Hematopoietic multipotent progenitor cell treated with erythropoietin and hydrocortisone succinate and interleukin-3 and kit ligand, for 6 days (in vitro differentiated cells): ENCODE results near the gene ADD1.
"Not testable (repeated sequence)": the region's sequence is repeated elsewhere in the genome, so short reads cannot be mapped to it uniquely, and the experiment has no call there.

Experiments
- DNase-seq: peaks from one replicate; pipeline ENCODE4 v3.0.0-alpha.2; 2015

The ADD1 gene

DNA sequence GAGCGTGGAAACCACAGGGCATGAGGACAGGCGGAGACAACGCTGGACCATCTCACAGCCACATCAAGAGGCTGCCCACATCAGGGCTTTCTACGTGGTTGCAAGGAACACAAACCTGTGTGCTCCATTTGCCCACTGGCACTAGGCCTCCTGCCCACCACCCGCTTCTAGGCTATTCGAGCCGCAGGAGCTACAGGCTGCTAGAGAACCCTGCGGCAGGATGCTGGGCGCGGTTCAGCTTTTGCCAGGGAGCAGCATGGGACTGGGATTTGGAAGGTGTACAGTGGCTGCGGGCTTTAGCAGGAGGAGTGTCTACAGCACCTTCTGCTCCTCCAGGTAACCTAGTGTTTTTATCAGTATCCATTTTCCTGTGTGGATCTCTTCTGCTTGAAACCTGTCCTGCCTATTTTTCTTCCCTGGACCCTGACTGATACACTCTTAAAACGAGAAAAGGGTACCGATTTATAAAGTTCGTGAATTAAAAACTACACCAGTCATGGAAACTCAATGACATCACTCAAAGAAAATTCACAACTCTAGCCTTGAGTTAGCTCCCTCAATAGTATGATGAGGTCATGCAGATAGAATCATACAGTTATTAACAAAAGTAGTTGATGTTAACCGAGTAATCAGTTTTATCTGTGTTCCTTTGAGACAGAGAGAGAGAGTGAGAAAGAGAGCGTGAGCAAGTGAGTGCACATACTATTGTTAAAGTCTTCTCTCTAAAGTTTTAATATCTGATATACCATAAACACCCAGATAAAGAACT is 106.8 kb downstream of the ADD1 start:
- no peak for DNase-seq

GRCh38 chr4:2953496-2953895 is 109.9 kb downstream of the ADD1 start:
- DNase-seq: no peak

DNA sequence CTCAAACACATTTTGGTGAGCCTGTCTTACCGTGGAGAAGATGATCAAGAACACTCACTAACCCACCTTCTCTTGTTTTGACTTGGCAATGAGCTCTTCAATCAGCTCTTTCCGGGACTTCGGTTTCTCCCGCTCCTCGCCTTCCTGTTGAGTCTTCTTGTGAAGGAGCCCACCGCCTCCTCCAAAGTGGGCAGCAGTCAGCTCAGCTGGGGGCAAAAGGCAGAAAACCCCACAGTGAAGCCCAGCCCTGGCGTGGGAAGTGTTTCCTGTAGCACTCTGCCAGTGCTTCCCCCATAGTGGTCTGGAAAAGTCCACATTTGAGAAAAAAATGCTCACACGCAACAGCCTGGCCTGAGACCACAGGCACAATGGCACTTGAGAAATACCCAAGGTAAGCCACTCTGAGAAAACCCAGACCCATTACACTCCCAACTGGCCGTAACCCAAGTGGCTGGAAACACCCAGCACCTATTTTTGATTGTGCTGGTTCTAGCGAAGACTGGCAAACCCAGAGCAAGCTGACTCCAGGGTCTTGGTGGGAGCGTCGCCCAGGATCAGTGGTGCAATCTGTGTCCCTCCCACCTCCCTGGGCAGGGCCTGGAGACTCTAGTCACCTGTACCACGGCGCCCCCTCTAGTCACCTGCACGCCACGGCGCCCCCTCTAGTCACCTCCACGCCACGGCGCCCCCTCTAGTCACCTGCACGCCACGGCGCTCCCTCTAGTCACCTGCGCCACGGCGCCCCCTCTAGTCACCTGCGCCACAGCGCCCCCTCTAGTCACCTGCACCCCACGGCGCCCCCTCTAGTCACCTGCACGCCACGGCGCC is 110.9 kb downstream of the ADD1 start:
- peak; percentile 35 for DNase-seq

GRCh38 chr4:2955186-2956044 is 111.8 kb downstream of the ADD1 start:
- DNase-seq: not testable (repeated sequence)

DNA sequence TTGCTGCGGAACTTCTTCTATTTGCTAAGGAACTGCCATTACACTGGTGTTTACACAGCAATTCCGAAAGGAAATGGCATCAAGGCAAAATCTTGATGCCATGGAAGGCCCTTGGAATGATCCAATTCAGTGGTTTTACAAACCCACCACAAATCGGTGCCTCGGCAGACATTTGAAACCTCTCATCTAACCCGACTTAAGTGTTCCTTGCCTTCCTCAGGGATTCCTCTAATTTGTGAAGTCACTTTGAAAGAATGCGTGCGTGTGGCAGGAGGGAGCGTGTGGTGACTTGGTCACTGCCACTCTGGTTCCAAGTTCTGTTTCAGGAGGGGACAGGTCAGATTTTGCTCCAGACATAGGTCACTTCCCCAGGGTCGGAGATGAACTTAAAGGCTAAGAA is 114.8 kb downstream of the ADD1 start:
- no peak for DNase-seq

DNA sequence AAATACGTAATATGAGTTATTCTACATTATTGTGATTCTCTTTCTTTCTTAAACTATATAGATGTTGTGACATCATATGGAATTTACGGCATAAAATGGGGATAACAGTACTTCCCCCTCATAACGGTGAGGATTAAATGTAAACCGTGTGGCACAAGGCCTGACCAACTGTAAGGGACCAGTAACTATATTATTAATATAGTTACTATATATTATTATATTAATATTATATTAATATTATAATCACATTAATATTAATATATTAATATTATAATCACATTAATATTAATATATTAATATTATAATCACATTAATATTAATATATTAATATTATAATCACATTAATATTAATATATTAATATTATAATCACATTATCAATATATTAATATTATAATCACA is 116.8 kb downstream of the ADD1 start:
- DNase-seq: not testable (repeated sequence)

GRCh38 chr4:2961421-2961810 is 117.8 kb downstream of the ADD1 start:
- DNase-seq: peak; percentile 63

DNA sequence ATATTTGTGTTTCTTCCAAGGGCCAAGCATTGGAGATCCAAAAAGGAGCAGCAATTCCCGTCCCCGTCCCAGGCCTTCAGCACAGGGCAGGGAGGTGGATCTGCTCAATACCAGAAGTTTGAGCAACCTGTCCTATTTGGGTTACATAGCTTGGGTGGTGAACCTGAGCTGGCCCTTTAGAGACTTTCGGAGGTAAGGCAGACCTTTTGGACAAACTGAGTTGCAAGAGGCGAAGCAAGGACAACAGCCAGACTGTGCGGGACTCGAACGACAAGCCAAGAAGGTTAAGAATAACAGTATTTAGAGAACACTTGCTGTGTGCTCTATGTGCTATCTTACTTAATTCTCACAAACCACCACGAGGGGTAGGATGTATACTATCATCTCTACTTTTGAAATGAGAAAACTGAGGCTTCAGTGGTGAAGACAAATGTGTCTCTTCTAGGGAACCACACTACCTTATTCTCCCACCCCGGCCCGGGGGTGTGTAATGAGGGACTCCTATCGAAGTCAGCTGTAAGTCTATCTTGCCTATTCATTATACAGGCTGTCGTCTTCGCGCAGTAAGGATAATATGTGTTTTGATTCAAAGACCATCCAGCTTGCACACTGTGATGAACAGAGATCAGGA is 118.3 kb downstream of the ADD1 start:
- peak; percentile 69 for DNase-seq

- DNase-seq: peak; percentile 74
These were observed 119.0 kb downstream of the ADD1 start for GRCh38 chr4:2962614-2963174.

GRCh38 chr4:2963175-2963965 is 119.7 kb downstream of the ADD1 start, which contains the start of the genes GRK4 and NOP14:
Gene GRK4, plus strand, starts transcription at chr4:2963571. Its CDS starts 500 bp downstream, at chr4:2964071.
Gene NOP14, minus strand, starts transcription at chr4:2963406. Its CDS starts 87 bp downstream, at chr4:2963319.
- peak; percentile 99 for DNase-seq

DNA sequence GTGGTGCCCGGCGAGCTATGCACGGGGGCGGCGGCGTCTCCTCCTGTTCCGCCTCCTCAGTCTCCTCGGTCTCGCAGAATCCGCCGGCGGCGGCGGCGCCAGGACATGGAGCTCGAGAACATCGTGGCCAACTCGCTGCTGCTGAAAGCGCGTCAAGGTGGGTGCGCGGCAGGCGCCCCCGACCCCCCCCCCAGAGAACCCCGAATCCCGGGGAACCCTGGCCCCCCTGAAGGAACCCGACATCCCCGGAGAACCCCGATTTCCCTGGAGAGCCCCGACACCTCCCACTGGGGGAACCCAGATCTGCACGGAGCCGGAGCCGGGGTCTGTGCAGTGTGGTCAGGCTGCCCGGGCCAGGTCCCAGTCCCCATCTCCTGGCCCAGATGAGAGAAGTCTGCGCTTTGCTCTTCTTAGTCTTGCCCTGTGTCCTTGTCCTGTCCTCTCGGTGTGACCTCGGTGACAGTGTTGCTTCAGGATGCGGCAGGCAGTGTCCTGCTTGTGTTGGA is 120.4 kb downstream of the ADD1 start:
- peak; percentile 32 for DNase-seq

DNA sequence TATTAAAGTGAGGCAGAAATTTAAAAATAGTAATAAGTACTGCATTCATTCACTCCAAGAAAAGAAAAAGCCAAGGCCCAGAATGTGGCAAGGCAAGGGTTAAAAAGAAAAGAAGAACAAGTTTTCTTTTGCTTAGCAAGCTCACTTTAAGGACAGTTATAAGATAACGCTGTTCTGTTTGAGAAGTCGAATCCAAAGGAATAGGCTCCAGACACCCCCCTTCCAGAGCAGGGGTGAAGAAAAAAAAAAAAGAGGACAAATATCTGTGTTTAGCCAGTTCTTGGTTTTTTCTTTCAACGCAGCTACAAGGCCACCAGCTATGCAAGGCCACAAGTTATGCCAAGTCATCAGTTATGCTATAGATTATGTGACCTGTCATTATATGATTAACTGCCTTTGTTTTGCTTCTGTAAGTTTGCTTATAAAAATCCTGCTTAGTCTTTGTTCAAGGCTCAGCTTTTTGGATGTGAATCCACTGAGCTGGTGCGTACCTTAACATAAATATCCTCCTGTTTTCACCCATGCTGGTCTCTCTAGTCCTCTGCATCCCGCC is 121.1 kb downstream of the ADD1 start:
- peak; percentile 46 for DNase-seq

GRCh38 chr4:2965262-2965661 is 121.6 kb downstream of the ADD1 start:
- DNase-seq: no peak

- no peak for DNase-seq
These were observed 124.7 kb downstream of the ADD1 start for GRCh38 chr4:2968381-2968780.

- DNase-seq: no peak
These were observed 127.6 kb downstream of the ADD1 start for GRCh38 chr4:2971275-2971674.

DNA sequence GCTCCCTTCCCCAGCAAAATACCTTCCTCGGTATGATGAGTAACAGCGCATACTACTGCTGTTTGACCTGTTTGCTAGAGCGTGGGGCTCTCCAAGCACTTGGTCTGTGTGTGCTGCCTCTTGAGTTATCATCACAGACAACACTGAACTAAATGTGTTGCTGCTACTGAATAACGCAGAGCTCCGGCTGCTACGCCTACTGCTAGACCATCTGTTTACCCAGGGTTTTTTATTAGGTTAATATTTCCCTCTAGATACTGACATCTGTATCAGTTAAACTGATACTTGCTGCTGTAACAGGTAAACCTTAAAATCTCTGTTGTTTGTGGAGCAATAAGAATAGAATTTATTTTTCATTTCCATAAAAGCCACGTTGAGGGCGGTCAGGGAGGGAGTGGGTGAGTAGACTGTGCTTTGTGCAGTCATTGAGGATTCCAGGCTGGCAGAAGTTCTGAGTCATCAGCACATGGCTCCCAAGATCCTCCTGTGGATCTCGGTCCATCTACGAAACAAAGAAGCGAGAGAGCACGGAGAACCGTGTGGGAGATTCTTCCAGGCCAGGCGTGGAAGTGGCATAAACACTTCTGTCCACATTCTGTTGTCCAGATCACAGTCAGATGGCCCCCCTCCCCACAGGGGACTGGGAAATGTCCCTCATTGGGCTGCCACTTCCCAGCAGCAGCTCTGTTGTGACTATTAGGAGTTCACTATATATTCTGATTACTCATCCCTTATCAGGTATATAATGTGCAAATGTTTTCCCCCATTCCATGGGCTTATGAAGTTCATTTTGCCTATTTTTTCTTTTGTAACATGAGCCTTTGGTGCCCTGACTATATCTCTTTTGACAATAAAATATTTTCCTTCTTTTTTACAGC is 133.8 kb downstream of the ADD1 start:
- no peak for DNase-seq
